SHP77 treated with DMSO at 0.1 percent for 48 hours (cell line): ENCODE measurements around the gene ELOB.

Experiments used
- DNase-seq: peaks from one replicate; lab custom pipeline; 2025; lab: John Stamatoyannopoulos, UW

Gene ELOB

GRCh38 chr16:2810651-2811050, 33.6 kb upstream of the ELOB start:
- DNase-seq = no peak

DNA sequence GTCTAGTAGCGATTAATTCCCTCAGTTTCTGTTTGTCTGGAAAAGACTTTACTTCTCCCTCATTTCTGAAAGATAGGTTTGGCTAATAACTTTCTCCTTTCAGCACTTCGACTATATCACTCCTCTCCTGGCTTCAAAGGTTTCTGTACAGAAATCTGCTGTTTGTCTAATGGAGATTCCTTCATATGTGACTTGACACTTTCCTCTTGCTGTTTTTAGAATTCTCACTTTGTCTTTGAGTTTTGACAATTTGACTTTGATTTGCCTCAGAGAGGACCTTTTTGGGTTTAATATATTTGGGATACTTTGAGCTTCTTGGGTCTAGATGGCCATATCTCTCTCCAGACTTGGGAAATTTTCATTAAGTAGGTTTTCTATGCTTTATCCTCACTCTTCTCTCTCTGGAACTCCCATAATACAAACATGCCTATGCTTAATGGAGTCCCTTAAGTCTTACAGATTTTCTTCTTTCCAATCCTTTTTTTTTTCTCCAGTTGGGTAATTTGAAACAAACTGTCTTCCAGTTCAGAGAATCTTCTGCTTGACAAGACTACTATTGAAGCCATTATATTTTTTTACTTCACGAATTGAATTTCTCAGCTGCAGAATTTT, 32.2 kb upstream of the ELOB start:
- DNase-seq = no peak

GRCh38 chr16:2808181-2808580, 31.1 kb upstream of the ELOB start:
- DNase-seq = no peak

DNA sequence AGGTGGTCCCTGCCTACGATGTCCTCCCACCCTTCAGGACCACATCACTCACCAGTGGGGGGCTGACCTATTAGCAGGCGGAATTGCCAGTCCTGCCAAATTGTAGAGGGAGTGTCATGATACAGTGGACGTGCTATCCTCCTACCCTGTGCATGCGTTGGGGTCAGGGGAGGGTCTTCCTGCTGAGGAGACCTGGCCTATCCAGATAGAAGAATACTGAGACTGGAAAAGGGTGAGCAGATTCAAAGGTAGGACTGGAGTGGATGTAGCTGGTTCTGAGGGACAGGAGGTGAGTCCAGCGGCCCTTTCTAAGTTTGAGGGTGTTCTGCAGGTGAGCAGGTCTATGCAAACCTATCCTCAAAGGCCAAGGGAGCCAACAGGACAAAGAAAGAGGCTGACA, 29.2 kb upstream of the ELOB start:
- no peak for DNase-seq

- no peak for DNase-seq
Measured at GRCh38 chr16:2804728-2805127, 27.6 kb upstream of the ELOB start.

DNA sequence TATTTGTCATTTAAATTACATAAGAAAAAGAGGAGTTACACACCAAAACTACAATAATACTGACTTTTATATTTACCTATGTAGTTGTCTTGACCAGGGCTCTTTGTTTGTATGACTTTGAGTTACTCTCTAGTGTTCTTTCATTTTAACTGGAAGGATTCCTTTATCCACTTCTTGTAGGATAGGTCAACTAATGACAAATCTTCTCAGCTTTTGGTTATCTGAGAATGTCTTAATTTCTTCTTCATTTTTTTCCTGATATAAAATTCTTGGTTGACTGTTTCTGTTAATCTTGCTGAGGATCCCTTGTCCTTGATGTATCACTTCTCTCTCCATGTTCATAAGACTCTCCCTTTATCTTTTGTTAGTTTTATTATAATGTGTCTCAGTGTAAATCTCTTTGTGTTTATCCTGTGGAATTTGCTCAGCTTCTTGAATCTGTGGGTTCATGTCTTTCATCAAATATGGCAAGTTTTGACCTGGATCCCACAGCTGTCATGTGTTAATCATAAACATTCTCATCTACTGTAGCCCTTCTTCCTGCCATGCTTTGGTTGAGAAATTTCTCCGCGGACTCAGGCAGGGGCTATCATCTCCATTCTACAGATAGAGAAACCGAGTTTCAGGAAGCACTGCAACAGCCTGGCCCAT, 26.6 kb upstream of the ELOB start:
- DNase-seq = no peak

DNA sequence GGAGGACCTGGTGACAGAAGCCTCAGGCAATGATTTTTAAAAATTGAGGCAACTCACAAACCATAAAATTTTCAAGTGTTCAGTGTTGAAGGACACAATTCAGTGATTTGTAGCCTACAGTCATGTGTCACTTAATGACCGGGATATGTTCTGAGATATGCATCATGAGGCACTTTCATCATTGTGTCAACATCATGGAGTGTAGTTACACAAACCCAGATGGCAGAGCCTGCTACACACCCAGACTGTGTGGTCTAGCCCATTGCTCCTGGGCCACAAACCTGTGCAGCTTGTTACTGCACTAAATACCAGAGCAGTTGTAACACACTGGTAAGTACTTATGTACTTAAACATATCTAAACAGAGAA, 22.8 kb upstream of the ELOB start:
- DNase-seq = peak; percentile 31

DNA sequence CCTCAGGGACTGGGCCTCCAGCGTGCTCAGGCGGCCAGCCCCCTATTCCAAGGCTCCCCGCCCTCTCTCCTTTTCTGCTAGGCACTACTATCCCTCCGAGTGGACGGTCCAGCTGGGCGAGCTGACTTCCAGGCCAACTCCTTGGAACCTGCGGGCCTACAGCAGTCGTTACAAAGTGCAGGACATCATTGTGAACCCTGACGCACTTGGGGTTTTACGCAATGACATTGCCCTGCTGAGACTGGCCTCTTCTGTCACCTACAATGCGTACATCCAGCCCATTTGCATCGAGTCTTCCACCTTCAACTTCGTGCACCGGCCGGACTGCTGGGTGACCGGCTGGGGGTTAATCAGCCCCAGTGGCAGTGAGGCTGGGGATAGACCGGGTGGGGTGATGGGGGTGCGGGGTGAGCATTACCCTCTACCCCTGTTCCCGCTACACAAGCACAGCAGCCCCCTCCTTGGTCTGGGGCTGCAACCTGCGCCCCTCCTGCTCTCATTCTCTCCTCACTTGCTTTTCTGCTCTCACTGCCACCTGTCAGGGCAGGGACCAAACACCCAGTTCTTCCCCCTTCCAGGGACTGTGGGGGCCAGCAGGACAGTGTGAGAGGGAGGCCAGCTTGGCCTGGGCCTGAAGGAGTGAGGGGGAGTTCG, 22.3 kb upstream of the ELOB start:
- DNase-seq = no peak

- DNase-seq = no peak
Measured at GRCh38 chr16:2798723-2799204, 21.7 kb upstream of the ELOB start.

- no peak for DNase-seq
Measured at GRCh38 chr16:2795395-2796143, 18.5 kb upstream of the ELOB start.

GRCh38 chr16:2792940-2793339, 15.9 kb upstream of the ELOB start:
- DNase-seq = no peak

DNA sequence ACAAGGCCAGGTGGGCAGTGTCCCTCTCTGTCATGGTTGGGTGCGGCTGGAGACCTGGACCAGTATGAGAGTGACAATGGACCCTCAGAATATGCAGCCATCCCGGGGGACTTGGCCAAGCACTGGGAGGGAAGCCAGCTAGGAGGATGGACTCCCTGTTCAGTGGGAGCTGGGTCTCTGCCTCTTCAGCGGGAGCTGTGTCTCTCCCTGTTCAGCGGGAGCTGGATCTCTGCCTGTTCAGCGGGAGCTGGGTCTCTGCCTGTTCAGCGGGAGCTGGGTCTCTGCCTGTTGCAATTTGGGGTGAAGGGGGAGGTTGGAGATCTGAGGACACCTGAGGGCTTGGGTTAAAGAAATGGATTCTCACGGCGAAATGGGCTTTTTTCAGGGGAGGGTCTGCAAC, 14.1 kb upstream of the ELOB start:
- no peak for DNase-seq

DNA sequence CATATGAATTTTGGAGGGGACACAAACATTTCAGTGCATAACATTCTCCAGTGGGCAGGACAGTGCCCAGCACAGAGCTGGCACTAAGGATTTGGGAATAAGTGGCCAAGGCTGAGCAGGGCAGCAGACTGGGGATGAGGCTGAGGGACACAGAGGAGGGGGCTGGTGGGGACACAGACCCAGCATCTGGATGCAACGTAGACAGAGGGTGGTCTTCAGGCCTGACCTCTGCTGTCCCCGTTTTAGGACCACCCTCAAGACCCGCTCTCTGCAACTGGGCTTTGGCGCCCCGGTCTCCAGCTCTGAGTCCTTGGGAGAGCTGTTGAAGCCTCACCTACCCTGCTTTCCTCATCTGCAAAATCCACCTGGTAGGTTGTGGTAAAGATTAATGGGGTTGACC, 13.6 kb upstream of the ELOB start:
- no peak for DNase-seq

- no peak for DNase-seq
Measured at GRCh38 chr16:2787961-2788360, 10.9 kb upstream of the ELOB start.

- no peak for DNase-seq
Measured at GRCh38 chr16:2787406-2787805, 10.3 kb upstream of the ELOB start, which contains the start of gene PRSS33. Gene PRSS33, minus strand, starts transcription at chr16:2787560. Its CDS starts 1,013 bp downstream, at chr16:2786547.

- DNase-seq = no peak
Measured at GRCh38 chr16:2786826-2787151, 9.7 kb upstream of the ELOB start.

- no peak for DNase-seq
Measured at GRCh38 chr16:2786061-2786825, 9.2 kb upstream of the ELOB start.

- no peak for DNase-seq
Measured at GRCh38 chr16:2785101-2785991, 8.3 kb upstream of the ELOB start.

GRCh38 chr16:2784358-2785100, 7.4 kb upstream of the ELOB start:
- DNase-seq = no peak
